Measurements from ENCODE around the gene UNC13A. TPM values are rescaled to one million over a fixed set of nuclear protein-coding genes. Genes with fewer than 3 reads are reported as not detected.

UNC13A gene
- total RNA-seq, 1 donor from 2014 or later: 1.2 TPM

- Histone ChIP-seq H3K9ac (ENCODE audit: low read length) (no peak overlapping the region), H3K27ac (ENCODE audit: low read depth, low read length) (no peak overlapping the region), H2AFZ (ENCODE audit: low read depth, low read length) (no peak overlapping the region), H3K4me2 (ENCODE audit: low read length) (no peak overlapping the region), H3K36me3 (ENCODE audit: insufficient read depth, low read length) (no peaks in the 10 kb centered on the region), H3K27me3 (ENCODE audit: insufficient read depth, low read length) (no peaks in the 10 kb centered on the region), H3K9me3 (ENCODE audit: insufficient read depth, low read depth, low read length) (peaks cover 2% of the 10 kb centered on the region), H4K20me1 (ENCODE audit: insufficient read depth, low read length) (no peaks in the 10 kb centered on the region), H3K79me2 (ENCODE audit: insufficient read depth, low read length) (no peaks in the 10 kb centered on the region), H3K4me3 (ENCODE audit: insufficient read depth, low read depth, low read length) (no peak overlapping the region), H3K4me1 (ENCODE audit: insufficient read depth, low read length) (no peaks in the 10 kb centered on the region)
- Mint-ChIP-seq H3K9me3 (ENCODE audit: unreplicated experiment) (peaks cover 2% of the 10 kb centered on the region), H3K27ac (ENCODE audit: unreplicated experiment) (peak overlapping the region; percentile 53), H3K4me1 (ENCODE audit: low read depth, unreplicated experiment) (no peaks in the 10 kb centered on the region), H3K4me3 (ENCODE audit: unreplicated experiment) (no peak overlapping the region), H3K36me3 (ENCODE audit: low read depth, unreplicated experiment) (no peaks in the 10 kb centered on the region), H3K27me3 (ENCODE audit: low read depth, unreplicated experiment) (peaks cover 23% of the 10 kb centered on the region)
- TF ChIP-seq EZH2 (IDR thresholded peaks at IDR 0.05; ENCODE audit: insufficient read depth, low read length) (no peak), CTCF (IDR thresholded peaks at IDR 0.05; ENCODE audit: insufficient read depth, low read depth, low read length) (no peak)
- no peak for FAIRE-seq
- DNase-seq (ENCODE audit: low read depth): no peak
Measured at GRCh38 chr19:17645339-17645963, 42.7 kb downstream of the UNC13A start.

- no peak overlapping the region for H3K9ac ChIP-seq (ENCODE audit: low read length)
- TF ChIP-seq CTCF (IDR thresholded peaks at IDR 0.05; ENCODE audit: insufficient read depth, low read depth, low read length): no peak
- no peak for TF ChIP-seq EZH2 (IDR thresholded peaks at IDR 0.05; ENCODE audit: insufficient read depth, low read length)
- no peak overlapping the region for H2AFZ ChIP-seq (ENCODE audit: low read depth, low read length)
- Mint-ChIP-seq H3K27me3 (ENCODE audit: low read depth, unreplicated experiment) (peaks cover 24% of the 10 kb centered on the region), H3K4me1 (ENCODE audit: low read depth, unreplicated experiment) (no peaks in the 10 kb centered on the region), H3K36me3 (ENCODE audit: low read depth, unreplicated experiment) (no peaks in the 10 kb centered on the region), H3K9me3 (ENCODE audit: unreplicated experiment) (peaks cover 2% of the 10 kb centered on the region), H3K27ac (ENCODE audit: unreplicated experiment) (no peak overlapping the region), H3K4me3 (ENCODE audit: unreplicated experiment) (no peak overlapping the region)
- H4K20me1 ChIP-seq (ENCODE audit: insufficient read depth, low read length): no peaks in the 10 kb centered on the region
- H3K4me2 ChIP-seq (ENCODE audit: low read length): no peak overlapping the region
- no peaks in the 10 kb centered on the region for H3K79me2 ChIP-seq (ENCODE audit: insufficient read depth, low read length)
- no peak overlapping the region for H3K27ac ChIP-seq (ENCODE audit: low read depth, low read length)
- DNase-seq (ENCODE audit: low read depth): no peak
- no peak overlapping the region for H3K4me3 ChIP-seq (ENCODE audit: insufficient read depth, low read depth, low read length)
- H3K4me1 ChIP-seq (ENCODE audit: insufficient read depth, low read length): no peaks in the 10 kb centered on the region
- H3K36me3 ChIP-seq (ENCODE audit: insufficient read depth, low read length): no peaks in the 10 kb centered on the region
- peaks cover 2% of the 10 kb centered on the region for H3K9me3 ChIP-seq (ENCODE audit: insufficient read depth, low read depth, low read length)
- no peak for FAIRE-seq
- H3K27me3 ChIP-seq (ENCODE audit: insufficient read depth, low read length): no peaks in the 10 kb centered on the region
Measured at GRCh38 chr19:17642656-17643055, 45.5 kb downstream of the UNC13A start.

- FAIRE-seq: no peak
- Mint-ChIP-seq H3K9me3 (ENCODE audit: unreplicated experiment) (peaks cover under 1% of the 10 kb centered on the region), H3K27ac (ENCODE audit: unreplicated experiment) (no peak overlapping the region), H3K4me3 (ENCODE audit: unreplicated experiment) (no peak overlapping the region), H3K36me3 (ENCODE audit: low read depth, unreplicated experiment) (no peaks in the 10 kb centered on the region), H3K27me3 (ENCODE audit: low read depth, unreplicated experiment) (peaks cover 23% of the 10 kb centered on the region), H3K4me1 (ENCODE audit: low read depth, unreplicated experiment) (no peaks in the 10 kb centered on the region)
- Histone ChIP-seq H3K4me3 (ENCODE audit: insufficient read depth, low read depth, low read length) (no peak overlapping the region), H3K9me3 (ENCODE audit: insufficient read depth, low read depth, low read length) (peaks cover 2% of the 10 kb centered on the region), H3K27ac (ENCODE audit: low read depth, low read length) (no peak overlapping the region), H4K20me1 (ENCODE audit: insufficient read depth, low read length) (no peaks in the 10 kb centered on the region), H3K4me1 (ENCODE audit: insufficient read depth, low read length) (no peaks in the 10 kb centered on the region), H3K4me2 (ENCODE audit: low read length) (no peak overlapping the region), H3K36me3 (ENCODE audit: insufficient read depth, low read length) (no peaks in the 10 kb centered on the region), H2AFZ (ENCODE audit: low read depth, low read length) (no peak overlapping the region), H3K27me3 (ENCODE audit: insufficient read depth, low read length) (no peaks in the 10 kb centered on the region), H3K9ac (ENCODE audit: low read length) (no peak overlapping the region), H3K79me2 (ENCODE audit: insufficient read depth, low read length) (no peaks in the 10 kb centered on the region)
- no peak for DNase-seq (ENCODE audit: low read depth)
- TF ChIP-seq CTCF (IDR thresholded peaks at IDR 0.05; ENCODE audit: insufficient read depth, low read depth, low read length) (no peak), EZH2 (IDR thresholded peaks at IDR 0.05; ENCODE audit: insufficient read depth, low read length) (no peak)
Measured at GRCh38 chr19:17641846-17642245, 46.3 kb downstream of the UNC13A start.
